ENCODE data around the gene B4GALT1. TPM values are rescaled to one million over a fixed set of nuclear protein-coding genes. Genes with fewer than 3 reads are reported as not detected.

B4GALT1 gene
- total RNA-seq, 1 experiment from 2014 or later, result 19.1 TPM

DNA sequence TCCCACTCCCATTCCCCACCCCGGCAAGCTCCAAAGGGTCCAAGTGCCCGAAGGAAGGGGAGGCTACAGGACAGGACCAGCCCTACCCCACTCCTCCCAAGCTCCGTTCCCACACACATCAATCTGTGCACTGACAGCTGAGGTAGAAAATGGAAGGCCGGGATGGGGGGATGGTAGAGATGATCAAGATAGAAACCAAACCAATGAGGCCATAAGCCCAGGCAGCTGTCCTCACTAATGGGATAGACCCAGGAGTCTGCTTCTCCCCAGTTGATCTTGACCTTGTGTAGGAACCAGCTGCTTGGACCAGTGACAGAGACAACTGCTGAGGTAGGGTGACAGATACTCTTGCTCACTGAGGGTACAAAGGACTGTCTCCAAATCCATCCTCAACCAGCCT is 38.6 kb downstream of the B4GALT1 start:
- DNase-seq (ENCODE audit: low spot score) (no peak), ATAC-seq (no peak)
- no peak for TF ChIP-seq HMGA2 (CRISPR knock-in tag; IDR thresholded peaks at IDR 0.05)
- TF ChIP-seq, protein P1, sequence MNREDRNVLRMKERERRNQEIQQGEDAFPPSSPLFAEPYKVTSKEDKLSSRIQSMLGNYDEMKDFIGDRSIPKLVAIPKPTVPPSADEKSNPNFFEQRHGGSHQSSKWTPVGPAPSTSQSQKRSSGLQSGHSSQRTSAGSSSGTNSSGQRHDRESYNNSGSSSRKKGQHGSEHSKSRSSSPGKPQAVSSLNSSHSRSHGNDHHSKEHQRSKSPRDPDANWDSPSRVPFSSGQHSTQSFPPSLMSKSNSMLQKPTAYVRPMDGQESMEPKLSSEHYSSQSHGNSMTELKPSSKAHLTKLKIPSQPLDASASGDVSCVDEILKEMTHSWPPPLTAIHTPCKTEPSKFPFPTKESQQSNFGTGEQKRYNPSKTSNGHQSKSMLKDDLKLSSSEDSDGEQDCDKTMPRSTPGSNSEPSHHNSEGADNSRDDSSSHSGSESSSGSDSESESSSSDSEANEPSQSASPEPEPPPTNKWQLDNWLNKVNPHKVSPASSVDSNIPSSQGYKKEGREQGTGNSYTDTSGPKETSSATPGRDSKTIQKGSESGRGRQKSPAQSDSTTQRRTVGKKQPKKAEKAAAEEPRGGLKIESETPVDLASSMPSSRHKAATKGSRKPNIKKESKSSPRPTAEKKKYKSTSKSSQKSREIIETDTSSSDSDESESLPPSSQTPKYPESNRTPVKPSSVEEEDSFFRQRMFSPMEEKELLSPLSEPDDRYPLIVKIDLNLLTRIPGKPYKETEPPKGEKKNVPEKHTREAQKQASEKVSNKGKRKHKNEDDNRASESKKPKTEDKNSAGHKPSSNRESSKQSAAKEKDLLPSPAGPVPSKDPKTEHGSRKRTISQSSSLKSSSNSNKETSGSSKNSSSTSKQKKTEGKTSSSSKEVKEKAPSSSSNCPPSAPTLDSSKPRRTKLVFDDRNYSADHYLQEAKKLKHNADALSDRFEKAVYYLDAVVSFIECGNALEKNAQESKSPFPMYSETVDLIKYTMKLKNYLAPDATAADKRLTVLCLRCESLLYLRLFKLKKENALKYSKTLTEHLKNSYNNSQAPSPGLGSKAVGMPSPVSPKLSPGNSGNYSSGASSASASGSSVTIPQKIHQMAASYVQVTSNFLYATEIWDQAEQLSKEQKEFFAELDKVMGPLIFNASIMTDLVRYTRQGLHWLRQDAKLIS (CRISPR knock-in tag; IDR thresholded peaks at IDR 0.05; ENCODE audit: borderline replicate concordance), result no peak
- TF ChIP-seq JAZF1 (CRISPR knock-in tag; IDR thresholded peaks at IDR 0.05), result no peak
- TF ChIP-seq, protein P2, sequence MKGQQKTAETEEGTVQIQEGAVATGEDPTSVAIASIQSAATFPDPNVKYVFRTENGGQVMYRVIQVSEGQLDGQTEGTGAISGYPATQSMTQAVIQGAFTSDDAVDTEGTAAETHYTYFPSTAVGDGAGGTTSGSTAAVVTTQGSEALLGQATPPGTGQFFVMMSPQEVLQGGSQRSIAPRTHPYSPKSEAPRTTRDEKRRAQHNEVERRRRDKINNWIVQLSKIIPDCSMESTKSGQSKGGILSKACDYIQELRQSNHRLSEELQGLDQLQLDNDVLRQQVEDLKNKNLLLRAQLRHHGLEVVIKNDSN (CRISPR knock-in tag; IDR thresholded peaks at IDR 0.05), result no peak
- TF ChIP-seq, protein P3, sequence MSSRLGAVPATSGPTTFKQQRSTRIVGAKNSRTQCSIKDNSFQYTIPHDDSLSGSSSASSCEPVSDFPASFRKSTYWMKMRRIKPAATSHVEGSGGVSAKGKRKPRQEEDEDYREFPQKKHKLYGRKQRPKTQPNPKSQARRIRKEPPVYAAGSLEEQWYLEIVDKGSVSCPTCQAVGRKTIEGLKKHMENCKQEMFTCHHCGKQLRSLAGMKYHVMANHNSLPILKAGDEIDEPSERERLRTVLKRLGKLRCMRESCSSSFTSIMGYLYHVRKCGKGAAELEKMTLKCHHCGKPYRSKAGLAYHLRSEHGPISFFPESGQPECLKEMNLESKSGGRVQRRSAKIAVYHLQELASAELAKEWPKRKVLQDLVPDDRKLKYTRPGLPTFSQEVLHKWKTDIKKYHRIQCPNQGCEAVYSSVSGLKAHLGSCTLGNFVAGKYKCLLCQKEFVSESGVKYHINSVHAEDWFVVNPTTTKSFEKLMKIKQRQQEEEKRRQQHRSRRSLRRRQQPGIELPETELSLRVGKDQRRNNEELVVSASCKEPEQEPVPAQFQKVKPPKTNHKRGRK (CRISPR knock-in tag; IDR thresholded peaks at IDR 0.05; ENCODE audit: borderline replicate concordance), result no peak
- no peak for TF ChIP-seq ZNF219 (CRISPR knock-in tag; IDR thresholded peaks at IDR 0.05; ENCODE audit: borderline replicate concordance)
- no peak for TF ChIP-seq EMX1 (CRISPR knock-in tag; IDR thresholded peaks at IDR 0.05)
- no peak for TF ChIP-seq ZNF671 (CRISPR knock-in tag; IDR thresholded peaks at IDR 0.05)
- TF ChIP-seq, protein P4, sequence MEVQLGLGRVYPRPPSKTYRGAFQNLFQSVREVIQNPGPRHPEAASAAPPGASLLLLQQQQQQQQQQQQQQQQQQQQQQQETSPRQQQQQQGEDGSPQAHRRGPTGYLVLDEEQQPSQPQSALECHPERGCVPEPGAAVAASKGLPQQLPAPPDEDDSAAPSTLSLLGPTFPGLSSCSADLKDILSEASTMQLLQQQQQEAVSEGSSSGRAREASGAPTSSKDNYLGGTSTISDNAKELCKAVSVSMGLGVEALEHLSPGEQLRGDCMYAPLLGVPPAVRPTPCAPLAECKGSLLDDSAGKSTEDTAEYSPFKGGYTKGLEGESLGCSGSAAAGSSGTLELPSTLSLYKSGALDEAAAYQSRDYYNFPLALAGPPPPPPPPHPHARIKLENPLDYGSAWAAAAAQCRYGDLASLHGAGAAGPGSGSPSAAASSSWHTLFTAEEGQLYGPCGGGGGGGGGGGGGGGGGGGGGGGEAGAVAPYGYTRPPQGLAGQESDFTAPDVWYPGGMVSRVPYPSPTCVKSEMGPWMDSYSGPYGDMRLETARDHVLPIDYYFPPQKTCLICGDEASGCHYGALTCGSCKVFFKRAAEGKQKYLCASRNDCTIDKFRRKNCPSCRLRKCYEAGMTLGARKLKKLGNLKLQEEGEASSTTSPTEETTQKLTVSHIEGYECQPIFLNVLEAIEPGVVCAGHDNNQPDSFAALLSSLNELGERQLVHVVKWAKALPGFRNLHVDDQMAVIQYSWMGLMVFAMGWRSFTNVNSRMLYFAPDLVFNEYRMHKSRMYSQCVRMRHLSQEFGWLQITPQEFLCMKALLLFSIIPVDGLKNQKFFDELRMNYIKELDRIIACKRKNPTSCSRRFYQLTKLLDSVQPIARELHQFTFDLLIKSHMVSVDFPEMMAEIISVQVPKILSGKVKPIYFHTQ (CRISPR knock-in tag; IDR thresholded peaks at IDR 0.05), result no peak
- TF ChIP-seq CREM (CRISPR knock-in tag; IDR thresholded peaks at IDR 0.05), result no peak
- TF ChIP-seq, protein P5, sequence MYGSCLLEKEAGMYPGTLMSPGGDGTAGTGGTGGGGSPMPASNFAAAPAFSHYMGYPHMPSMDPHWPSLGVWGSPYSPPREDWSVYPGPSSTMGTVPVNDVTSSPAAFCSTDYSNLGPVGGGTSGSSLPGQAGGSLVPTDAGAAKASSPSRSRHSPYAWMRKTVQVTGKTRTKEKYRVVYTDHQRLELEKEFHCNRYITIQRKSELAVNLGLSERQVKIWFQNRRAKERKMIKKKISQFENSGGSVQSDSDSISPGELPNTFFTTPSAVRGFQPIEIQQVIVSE (CRISPR knock-in tag; IDR thresholded peaks at IDR 0.05; ENCODE audit: borderline replicate concordance), result no peak
- TF ChIP-seq ZNF416 (CRISPR knock-in tag; IDR thresholded peaks at IDR 0.05), result no peak
- TF ChIP-seq PRRX2 (CRISPR knock-in tag; IDR thresholded peaks at IDR 0.05), result no peak
- CTCF ChIA-PET, result no interaction called here
- Mint-ChIP-seq H3K36me3 (peaks cover 20% of the 10 kb centered on the region), H3K27ac (no peak overlapping the region), H3K4me1 (0 out of 2 replicates have a peak, but pooled peaks cover 6% of the 10 kb centered on the region), H3K27me3 (ENCODE audit: low read depth) (no peaks in the 10 kb centered on the region), H3K4me3 (no peak overlapping the region), H3K9me3 (peaks cover 9% of the 10 kb centered on the region)
- POLR2A ChIA-PET, result interaction anchor here (1.2 kb wide), 1 partner anchor 22 kb away, joined by 3 read pairs; no protein-coding TSS in a partner anchor

DNA sequence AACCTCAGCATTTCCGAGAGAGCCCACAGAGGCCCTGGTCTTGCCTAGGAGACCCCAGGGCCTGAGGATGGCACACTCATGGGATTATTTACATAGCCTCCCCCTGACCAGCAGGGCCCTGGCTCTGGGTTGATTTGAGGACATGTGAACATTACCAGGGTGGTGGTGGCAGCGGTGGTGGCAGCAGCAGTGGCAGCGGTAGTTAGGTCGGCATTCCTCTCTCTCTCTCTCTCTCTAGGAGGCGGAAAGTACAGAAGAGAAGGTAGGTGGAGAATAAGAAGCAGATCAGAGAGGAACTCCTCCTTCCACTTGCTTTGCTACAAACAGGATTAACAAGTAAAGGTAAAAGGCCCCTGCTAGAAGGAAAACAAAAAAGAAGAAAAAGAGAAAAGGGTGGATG is 39.3 kb downstream of the B4GALT1 start:
- POLR2A ChIA-PET, result no interaction called here
- H3K27ac Mint-ChIP-seq, result no peak overlapping the region
- no peak overlapping the region for H3K4me3 Mint-ChIP-seq
- CTCF ChIA-PET, result no interaction called here
- no peaks in the 10 kb centered on the region for H3K27me3 Mint-ChIP-seq (ENCODE audit: low read depth)
- peaks cover 20% of the 10 kb centered on the region for H3K36me3 Mint-ChIP-seq
- 0 out of 2 replicates have a peak, but pooled peaks cover 6% of the 10 kb centered on the region for H3K4me1 Mint-ChIP-seq
- peaks cover 9% of the 10 kb centered on the region for H3K9me3 Mint-ChIP-seq
- no peak for ATAC-seq
- DNase-seq (ENCODE audit: low spot score), result no peak
- TF ChIP-seq RELA (CRISPR knock-in tag; IDR thresholded peaks at IDR 0.05; ENCODE audit: borderline replicate concordance) (no peak), NFE2L1 (CRISPR knock-in tag; IDR thresholded peaks at IDR 0.05) (no peak), HMGA2 (CRISPR knock-in tag; IDR thresholded peaks at IDR 0.05) (no peak), NFYB (CRISPR knock-in tag; conservative IDR thresholded peaks at IDR 0.05; ENCODE audit: low read depth) (no peak), NFATC4 (CRISPR knock-in tag; IDR thresholded peaks at IDR 0.05) (no peak), ELF4 (CRISPR knock-in tag; IDR thresholded peaks at IDR 0.05; ENCODE audit: low read depth) (no peak), ESRRA (CRISPR knock-in tag; IDR thresholded peaks at IDR 0.05; ENCODE audit: borderline replicate concordance) (no peak), TCF7 (CRISPR knock-in tag; IDR thresholded peaks at IDR 0.05; ENCODE audit: low read depth) (no peak), GTF2I (CRISPR knock-in tag; conservative IDR thresholded peaks at IDR 0.05) (no peak)
- TF ChIP-seq, protein P6, sequence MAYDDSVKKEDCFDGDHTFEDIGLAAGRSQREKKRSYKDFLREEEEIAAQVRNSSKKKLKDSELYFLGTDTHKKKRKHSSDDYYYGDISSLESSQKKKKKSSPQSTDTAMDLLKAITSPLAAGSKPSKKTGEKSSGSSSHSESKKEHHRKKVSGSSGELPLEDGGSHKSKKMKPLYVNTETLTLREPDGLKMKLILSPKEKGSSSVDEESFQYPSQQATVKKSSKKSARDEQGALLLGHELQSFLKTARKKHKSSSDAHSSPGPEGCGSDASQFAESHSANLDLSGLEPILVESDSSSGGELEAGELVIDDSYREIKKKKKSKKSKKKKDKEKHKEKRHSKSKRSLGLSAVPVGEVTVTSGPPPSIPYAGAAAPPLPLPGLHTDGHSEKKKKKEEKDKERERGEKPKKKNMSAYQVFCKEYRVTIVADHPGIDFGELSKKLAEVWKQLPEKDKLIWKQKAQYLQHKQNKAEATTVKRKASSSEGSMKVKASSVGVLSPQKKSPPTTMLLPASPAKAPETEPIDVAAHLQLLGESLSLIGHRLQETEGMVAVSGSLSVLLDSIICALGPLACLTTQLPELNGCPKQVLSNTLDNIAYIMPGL (CRISPR knock-in tag; IDR thresholded peaks at IDR 0.05), result no peak
- TF ChIP-seq, protein P7, sequence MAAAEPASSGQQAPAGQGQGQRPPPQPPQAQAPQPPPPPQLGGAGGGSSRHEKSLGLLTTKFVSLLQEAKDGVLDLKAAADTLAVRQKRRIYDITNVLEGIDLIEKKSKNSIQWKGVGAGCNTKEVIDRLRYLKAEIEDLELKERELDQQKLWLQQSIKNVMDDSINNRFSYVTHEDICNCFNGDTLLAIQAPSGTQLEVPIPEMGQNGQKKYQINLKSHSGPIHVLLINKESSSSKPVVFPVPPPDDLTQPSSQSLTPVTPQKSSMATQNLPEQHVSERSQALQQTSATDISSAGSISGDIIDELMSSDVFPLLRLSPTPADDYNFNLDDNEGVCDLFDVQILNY (CRISPR knock-in tag; IDR thresholded peaks at IDR 0.05), result no peak
- TF ChIP-seq, protein P5 (CRISPR knock-in tag; IDR thresholded peaks at IDR 0.05; ENCODE audit: borderline replicate concordance), result no peak

Measured in WTC11 (cell line).